NOMO-1 (cell line): ENCODE measurements around the gene API5.
"Not testable (repeated sequence)": the region's sequence is repeated elsewhere in the genome, so short reads cannot be mapped to it uniquely, and the experiment has no call there.

Experiments
- DNase-seq, 2 experiments: peaks; one replicate each; lab custom pipeline; 2025; ENCODE audit not compliant: unreplicated experiment in 2 of 2; lab: John Stamatoyannopoulos, UW

Gene API5

DNA sequence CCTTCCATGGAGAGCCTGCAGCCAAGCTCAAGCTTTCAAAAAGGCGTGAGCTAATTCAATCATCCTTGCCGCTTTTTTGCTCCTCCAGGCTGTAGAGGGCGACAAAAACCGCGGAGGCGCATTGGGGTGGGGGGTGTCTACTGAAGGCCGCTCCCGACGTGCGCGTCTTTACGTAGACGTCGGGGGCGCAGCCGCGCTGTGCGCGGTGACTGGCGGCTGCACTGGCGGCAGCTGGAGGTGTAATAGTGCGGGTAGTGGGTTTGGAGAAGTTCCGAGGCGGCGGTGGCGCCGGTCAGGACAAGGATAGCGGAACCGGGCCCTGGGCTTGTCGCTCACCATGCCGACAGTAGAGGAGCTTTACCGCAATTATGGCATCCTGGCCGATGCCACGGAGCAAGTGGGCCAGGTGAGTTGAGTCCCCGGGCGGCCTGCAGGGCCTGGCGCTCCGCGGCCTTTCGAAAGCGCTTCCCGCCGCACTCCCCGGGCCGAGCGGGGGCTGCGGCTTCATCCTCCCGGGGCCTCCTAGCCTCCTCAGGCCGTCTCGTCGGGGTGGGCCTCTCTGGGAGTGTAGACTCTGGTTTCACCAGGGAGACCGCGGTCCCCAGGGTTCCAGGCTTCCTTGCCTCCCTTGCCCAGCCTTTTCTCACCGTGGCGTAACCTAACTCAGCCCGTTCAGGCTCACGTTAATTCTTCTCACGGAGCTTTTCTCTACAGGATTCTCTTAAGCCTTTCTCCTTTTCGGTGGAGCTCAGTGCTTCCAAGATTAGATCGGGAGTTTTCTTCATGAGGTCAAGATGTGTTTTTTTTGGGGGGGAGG is at the start of gene API5:
Gene API5 (plus strand): TSS at position 206 of the 817 bp plus-strand sequence. CDS start 132 bp downstream, at position 338.
- peak; percentile 93 to 98 for DNase-seq

DNA sequence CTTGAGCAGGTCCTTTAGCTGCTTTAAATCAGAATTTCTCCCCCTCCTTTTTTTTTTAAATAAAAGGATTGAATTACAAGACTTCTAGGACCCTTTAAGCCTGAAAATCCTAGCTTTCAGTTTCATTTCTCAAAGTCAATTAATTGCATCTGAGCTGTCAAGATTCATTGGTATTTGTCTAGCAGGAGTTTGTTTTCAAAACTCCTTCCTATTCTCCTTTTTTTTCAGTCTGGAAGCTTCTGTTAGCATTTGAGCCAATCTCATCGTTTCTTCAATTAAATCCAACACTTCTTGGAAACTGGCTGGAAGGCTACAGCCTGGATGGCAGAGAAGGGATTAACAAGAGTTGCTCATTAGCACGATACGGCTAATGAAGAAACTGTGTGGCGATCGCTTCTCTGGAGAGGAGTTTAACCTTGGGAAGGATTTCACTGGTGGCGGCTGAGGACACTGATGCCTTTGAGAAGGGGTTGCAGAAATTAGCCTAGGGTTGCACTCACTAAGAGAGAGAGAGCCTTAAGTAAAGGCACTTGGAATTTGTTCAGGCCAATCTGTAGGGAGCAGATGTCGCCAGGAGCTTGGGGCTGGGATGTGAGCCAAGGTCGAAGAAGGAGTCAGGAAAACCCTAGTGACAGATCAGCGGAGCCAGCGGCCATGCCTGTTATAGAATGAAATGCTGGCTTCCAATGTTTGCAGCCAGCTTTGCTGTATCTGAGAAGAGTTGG is 43.8 kb upstream of the API5 start:
- DNase-seq, result no peak

- DNase-seq, result no peak
Measured at GRCh38 chr11:43268786-43269185, 43.0 kb upstream of the API5 start.

GRCh38 chr11:43269254-43269918 is 42.4 kb upstream of the API5 start:
- no peak for DNase-seq

- DNase-seq, result no peak
Measured at GRCh38 chr11:43270468-43270867, 41.3 kb upstream of the API5 start.

GRCh38 chr11:43278193-43278956 is 33.4 kb upstream of the API5 start:
- peak in 1 of 2 experiments; percentile 3 for DNase-seq

GRCh38 chr11:43282607-43283440 is 29.0 kb upstream of the API5 start:
- peak; percentile 12 to 17 for DNase-seq

DNA sequence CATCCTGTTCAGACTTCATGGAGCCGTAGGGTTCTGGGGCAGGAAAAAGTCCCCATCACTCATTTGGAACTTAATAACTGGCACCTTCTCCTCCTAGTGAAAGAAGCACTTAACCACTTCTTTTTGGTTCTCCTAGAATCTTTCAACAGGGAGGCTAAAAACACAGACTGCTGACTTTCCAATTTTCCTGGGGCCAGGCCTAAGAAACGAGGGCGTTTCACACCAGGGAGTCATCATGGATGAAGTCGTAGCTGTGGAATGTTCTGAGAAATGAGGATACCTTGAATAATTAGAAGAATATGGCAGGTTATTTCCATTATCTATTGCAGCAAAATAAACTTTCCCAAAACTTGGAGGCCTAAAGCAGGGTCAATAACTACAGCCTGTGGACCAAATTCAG is 26.0 kb upstream of the API5 start:
- no peak for DNase-seq

- no peak for DNase-seq
Measured at GRCh38 chr11:43289368-43289767, 22.4 kb upstream of the API5 start.

GRCh38 chr11:43298397-43298796 is 13.4 kb upstream of the API5 start:
- no peak for DNase-seq

DNA sequence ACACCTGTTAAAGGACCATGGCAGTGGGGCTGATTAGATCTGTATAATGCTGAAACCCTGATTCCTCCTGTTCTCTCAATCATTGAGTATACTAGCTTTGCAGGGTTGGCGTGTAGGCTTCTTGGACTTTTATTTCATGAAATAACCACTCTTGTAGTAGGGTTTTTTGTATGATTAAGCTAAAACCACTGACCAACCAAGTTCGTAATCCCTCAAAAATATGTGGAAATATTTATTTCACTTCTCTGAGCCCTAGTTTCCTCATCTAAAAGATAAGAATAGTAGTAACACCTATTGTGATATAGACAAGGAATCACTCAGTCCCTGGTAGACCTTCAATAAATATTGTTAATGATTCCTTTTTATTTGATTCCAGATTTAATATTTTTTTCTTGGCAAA is 4.2 kb downstream of the API5 start:
- DNase-seq, result no peak

DNA sequence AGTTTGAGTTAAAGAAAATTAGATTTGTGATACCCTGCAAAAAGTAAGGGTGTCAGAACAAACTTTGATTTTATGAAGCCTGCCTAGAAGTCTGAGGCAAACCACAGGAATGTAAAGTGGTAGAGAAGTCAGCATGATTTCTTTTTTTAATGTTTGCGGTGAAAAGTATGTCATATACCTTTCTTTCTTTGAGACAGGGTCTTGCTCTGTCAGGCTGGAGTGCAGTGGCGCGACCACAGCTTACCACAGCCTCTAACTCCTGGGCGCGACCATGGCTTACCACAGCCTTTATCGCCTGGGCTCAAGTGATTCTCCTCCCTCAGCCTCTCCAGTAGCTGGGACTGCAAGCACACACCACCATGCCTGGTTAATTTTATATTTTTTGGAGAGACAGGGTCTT is 4.7 kb downstream of the API5 start:
- DNase-seq, result no peak

DNA sequence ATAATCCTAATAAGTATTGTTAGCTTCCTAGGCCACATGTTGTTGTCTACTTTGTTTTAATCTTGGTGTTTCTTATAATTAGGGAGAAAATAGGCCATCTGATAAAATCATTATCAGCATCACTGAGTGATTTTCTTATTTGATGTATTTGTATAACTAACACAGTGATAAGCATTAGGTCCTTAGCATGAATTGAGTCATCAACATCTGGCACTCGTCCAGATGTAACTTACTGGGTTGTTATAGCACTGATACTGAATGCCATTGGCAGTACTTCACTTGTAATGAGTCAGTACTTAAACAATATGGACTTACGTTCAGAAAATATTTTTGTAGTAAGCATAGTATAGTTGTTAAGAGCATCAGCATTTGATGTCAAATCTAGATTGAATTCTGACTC is 16.2 kb downstream of the API5 start:
- no peak for DNase-seq

- DNase-seq, result no peak
Measured at GRCh38 chr11:43328482-43328881, 16.7 kb downstream of the API5 start.

GRCh38 chr11:43341159-43341558 is 29.4 kb downstream of the API5 start:
- no peak for DNase-seq

- not testable (repeated sequence) for DNase-seq
Measured at GRCh38 chr11:43351426-43351825, 39.6 kb downstream of the API5 start.

GRCh38 chr11:43354311-43354710 is 42.5 kb downstream of the API5 start:
- no peak for DNase-seq

DNA sequence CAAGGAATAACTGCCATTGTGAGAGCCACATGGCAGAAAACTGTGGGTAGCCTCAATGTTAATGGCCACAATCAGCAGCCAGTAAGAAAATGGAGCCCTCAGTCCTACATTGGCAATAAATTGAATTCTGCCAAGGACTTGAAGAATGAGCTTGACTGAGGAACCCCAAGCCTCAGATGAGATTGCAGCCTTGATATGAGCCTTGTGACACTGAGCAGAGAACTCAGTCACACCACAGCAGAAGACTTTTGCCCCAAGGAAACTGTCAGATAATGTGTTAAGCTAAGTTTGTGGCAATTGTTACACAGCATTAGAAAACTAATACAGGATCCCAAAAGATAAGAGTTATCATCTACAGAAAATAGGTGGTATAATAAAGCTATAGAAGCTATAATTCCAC is 44.5 kb downstream of the API5 start:
- no peak for DNase-seq

- DNase-seq, result peak in 1 of 2 experiments; percentile 36
Measured at GRCh38 chr11:43358279-43358800, 46.5 kb downstream of the API5 start.
